OCI-LY3 (cell line): ENCODE measurements around the gene TNFRSF19.
A peak's percentile ranks its signal among the peaks of the same experiment; 100 is the strongest.

Source experiments
- H2AFZ ChIP-seq: fragments of 200-600, 300-600 bp; shearing (Covaris generic); 2 replicates; pipeline ENCODE4 v1.6.0; 2014; ENCODE audit warnings: antibody characterized with exemption, low read depth, low read length
- H3K27ac ChIP-seq: fragments of 200-600, 300-600 bp; sonication (generic); 2 replicates; pipeline ENCODE4 v1.5.1; 2014; ENCODE audit warnings: mild to moderate bottlenecking, low read length, moderate library complexity, mixed read lengths
- H3K27me3 ChIP-seq: fragments of 200-600, 300-600 bp; sonication (generic); 2 replicates; pipeline ENCODE4 v1.6.1; 2014; ENCODE audit warnings: low read depth, low read length, mixed read lengths
- H3K36me3 ChIP-seq: fragments of 200-600, 300-600 bp; sonication (generic); replicated peaks from 2 replicates; pipeline ENCODE3; 2014; ENCODE audit warnings: low read depth, low read length, mixed read lengths
- H3K4me1 ChIP-seq: fragments of 300-600, 200-600 bp; sonication (generic); 2 replicates; pipeline ENCODE4 v1.6.1; 2014; ENCODE audit warnings: low read length, mixed read lengths
- H3K4me2 ChIP-seq: fragments of 200-600, 300-600 bp; sonication (generic); 2 replicates; pipeline ENCODE4 v1.6.1; 2014; ENCODE audit warnings: low read length, mixed read lengths
- H3K4me3 ChIP-seq: fragments of 300-600, 200-600 bp; sonication (generic); 2 replicates; pipeline ENCODE4 v1.5.1; 2014; ENCODE audit warnings: antibody characterized with exemption, mild to moderate bottlenecking, low read length, moderate library complexity
- H3K79me2 ChIP-seq: fragments of 300-600, 200-600 bp; shearing (Covaris generic); 2 replicates; pipeline ENCODE4 v1.6.1; 2014; ENCODE audit warnings: mild to moderate bottlenecking, low read length, mixed read lengths
- H3K9ac ChIP-seq: fragments of 300-600, 200-600 bp; shearing (Covaris generic); 2 replicates; pipeline ENCODE4 v1.6.0; 2014; ENCODE audit warnings: mild to moderate bottlenecking, low read length, moderate library complexity
- H3K9me3 ChIP-seq: fragments of 200-600, 300-600 bp; shearing (Covaris generic); 2 replicates; pipeline ENCODE4 v1.6.1; 2014; ENCODE audit warnings: low read length, mixed read lengths; ENCODE audit not compliant: insufficient read depth
- H4K20me1 ChIP-seq: fragments of 200-600, 300-600 bp; sonication (generic); 2 replicates; pipeline ENCODE4 v1.6.1; 2016; ENCODE audit warnings: low read length, mixed read lengths; ENCODE audit not compliant: insufficient read depth
- CTCF ChIP-seq: fragments of 200-600, 300-600 bp; sonication (generic); IDR thresholded peaks from 2 replicates; pipeline ENCODE4 v1.5.1; 2014; ENCODE audit warnings: antibody characterized with exemption, low read length, low read depth
- EZH2phosphoT487 ChIP-seq: fragments of 200-600 bp; shearing (Covaris generic); IDR thresholded peaks from 2 replicates; pipeline ENCODE4 v1.6.1; 2018; ENCODE audit warnings: antibody characterized with exemption, mixed run types, low read depth

The TNFRSF19 gene

GRCh38 chr13:23608138-23608537, 37.9 kb downstream of the TNFRSF19 start:
- Histone ChIP-seq H3K4me2 (no peak overlapping the region), H3K27ac (no peak overlapping the region), H3K27me3 (peaks cover 6% of the 10 kb centered on the region; the same call in 1 of the 2 replicates), H4K20me1 (no peaks in the 10 kb centered on the region), H3K9me3 (no peaks in the 10 kb centered on the region), H3K4me1 (peaks cover 20% of the 10 kb centered on the region), H3K4me3 (no peak overlapping the region), H3K9ac (no peak overlapping the region), H3K36me3 (no peaks in the 10 kb centered on the region), H3K79me2 (no peaks in the 10 kb centered on the region), H2AFZ (no peak overlapping the region)
- TF ChIP-seq EZH2phosphoT487 (no peak), CTCF (no peak)

- H3K4me2 ChIP-seq: peak overlapping the region; percentile 75
- H3K79me2 ChIP-seq: no peaks in the 10 kb centered on the region
- H2AFZ ChIP-seq: peak overlapping the region; percentile 77
- no peak for TF ChIP-seq CTCF
- no peak for TF ChIP-seq EZH2phosphoT487
- peaks cover 12% of the 10 kb centered on the region for H3K27me3 ChIP-seq
- H4K20me1 ChIP-seq: no peaks in the 10 kb centered on the region
- peaks cover 20% of the 10 kb centered on the region for H3K4me1 ChIP-seq
- peak overlapping the region; percentile 18; the same call in 1 of the 2 replicates for H3K9ac ChIP-seq
- peak overlapping the region; percentile 60 for H3K4me3 ChIP-seq
- no peaks in the 10 kb centered on the region for H3K9me3 ChIP-seq
- H3K27ac ChIP-seq: no peak overlapping the region
- H3K36me3 ChIP-seq: no peaks in the 10 kb centered on the region
Observed at GRCh38 chr13:23608701-23609413, 38.6 kb downstream of the TNFRSF19 start.

GRCh38 chr13:23609414-23609760, 39.2 kb downstream of the TNFRSF19 start:
- H3K4me2 ChIP-seq: peak overlapping the region; percentile 75
- H4K20me1 ChIP-seq: no peaks in the 10 kb centered on the region
- H2AFZ ChIP-seq: peak overlapping the region; percentile 77
- no peaks in the 10 kb centered on the region for H3K36me3 ChIP-seq
- H3K79me2 ChIP-seq: no peaks in the 10 kb centered on the region
- H3K9me3 ChIP-seq: no peaks in the 10 kb centered on the region
- H3K27ac ChIP-seq: no peak overlapping the region
- H3K4me1 ChIP-seq: peaks cover 20% of the 10 kb centered on the region
- peak overlapping the region; percentile 60 for H3K4me3 ChIP-seq
- TF ChIP-seq CTCF (no peak), EZH2phosphoT487 (no peak)
- H3K9ac ChIP-seq: peak overlapping the region; percentile 18; the same call in 1 of the 2 replicates
- peaks cover 17% of the 10 kb centered on the region for H3K27me3 ChIP-seq

- Histone ChIP-seq H3K79me2 (no peaks in the 10 kb centered on the region), H3K36me3 (no peaks in the 10 kb centered on the region), H3K4me2 (peak overlapping the region; percentile 75), H2AFZ (peak overlapping the region; percentile 77), H3K4me3 (peak overlapping the region; percentile 60), H3K4me1 (peaks cover 20% of the 10 kb centered on the region), H3K27me3 (peaks cover 22% of the 10 kb centered on the region), H3K9ac (peak overlapping the region; percentile 18; the same call in 1 of the 2 replicates), H3K9me3 (no peaks in the 10 kb centered on the region), H4K20me1 (no peaks in the 10 kb centered on the region), H3K27ac (no peak overlapping the region)
- TF ChIP-seq EZH2phosphoT487 (no peak), CTCF (no peak)
Observed at GRCh38 chr13:23609874-23610576, 39.8 kb downstream of the TNFRSF19 start.
